ENCODE data around the gene ANKFY1.

GRCh38 chr17:4160294-4160859, 103.4 kb downstream of the ANKFY1 start:
- TF ChIP-seq POLR2AphosphoS5 (IDR thresholded peaks at IDR 0.05), result no peak
- TF ChIP-seq POLR2A (IDR thresholded peaks at IDR 0.05), result no peak
